Transverse colon (tissue), 3 donors: ENCODE data around the gene INSM2.

Experiments used
- POLR2A ChIP-seq: fragments of 450-650 bp; IDR thresholded peaks from one replicate; pipeline ENCODE4 v1.6.1; 2016; ENCODE audit warnings: antibody characterized with exemption, mild to moderate bottlenecking, moderate library complexity
- POLR2AphosphoS5 ChIP-seq, 3 donors: sonication (generic); formaldehyde crosslinking; IDR thresholded peaks; one replicate each; pipeline ENCODE4 v1.6.1; 2016; ENCODE audit warnings: antibody characterized with exemption in 3 of 3

- TF ChIP-seq POLR2A (no peak), POLR2AphosphoS5 (IDR thresholded peaks at IDR 0.05) (no peak)
Measured at GRCh38 chr14:35519986-35520385, 14.0 kb upstream of the INSM2 start.
